Measurements from ENCODE around the gene S100A8. TPM values are rescaled to one million over a fixed set of nuclear protein-coding genes. Genes with fewer than 3 reads are reported as not detected.

The S100A8 gene
- total RNA-seq, 3 donors from 2014 or later = 3.4 to 90.6 (median 22.4) TPM

GRCh38 chr1:153364766-153365666 is 25.9 kb downstream of the S100A8 start:
- no peaks in the 10 kb centered on the region for H3K36me3 ChIP-seq (ENCODE audit: low read depth)
- H3K9me3 ChIP-seq = no peaks in the 10 kb centered on the region
- no peaks in the 10 kb centered on the region for H3K4me1 ChIP-seq (ENCODE audit: low read depth)
- no peak for DNase-seq
- ATAC-seq = no peak
- intact Hi-C loops (cut with DNase I, micrococcal nuclease) = no loop called here
- TF ChIP-seq CTCF (IDR thresholded peaks at IDR 0.05) = no peak
- H3K4me3 ChIP-seq = no peak overlapping the region

GRCh38 chr1:153364156-153364555 is 26.7 kb downstream of the S100A8 start:
- no peak for TF ChIP-seq CTCF (IDR thresholded peaks at IDR 0.05)
- no peaks in the 10 kb centered on the region for H3K9me3 ChIP-seq
- H3K4me3 ChIP-seq = no peak overlapping the region
- no peaks in the 10 kb centered on the region for H3K4me1 ChIP-seq (ENCODE audit: low read depth)
- no peak for DNase-seq
- H3K36me3 ChIP-seq (ENCODE audit: low read depth) = no peaks in the 10 kb centered on the region
- intact Hi-C loops (cut with DNase I, micrococcal nuclease) = no loop called here
- ATAC-seq = no peak

- no peaks in the 10 kb centered on the region for H3K36me3 ChIP-seq (ENCODE audit: low read depth)
- ATAC-seq (no peak), DNase-seq (no peak)
- H3K9me3 ChIP-seq = no peaks in the 10 kb centered on the region
- no peak for TF ChIP-seq CTCF (IDR thresholded peaks at IDR 0.05)
- intact Hi-C loops (cut with DNase I, micrococcal nuclease) = no loop called here
- no peak overlapping the region for H3K4me3 ChIP-seq
- no peaks in the 10 kb centered on the region for H3K4me1 ChIP-seq (ENCODE audit: low read depth)
Measured at GRCh38 chr1:153363641-153364040, 27.2 kb downstream of the S100A8 start.

DNA sequence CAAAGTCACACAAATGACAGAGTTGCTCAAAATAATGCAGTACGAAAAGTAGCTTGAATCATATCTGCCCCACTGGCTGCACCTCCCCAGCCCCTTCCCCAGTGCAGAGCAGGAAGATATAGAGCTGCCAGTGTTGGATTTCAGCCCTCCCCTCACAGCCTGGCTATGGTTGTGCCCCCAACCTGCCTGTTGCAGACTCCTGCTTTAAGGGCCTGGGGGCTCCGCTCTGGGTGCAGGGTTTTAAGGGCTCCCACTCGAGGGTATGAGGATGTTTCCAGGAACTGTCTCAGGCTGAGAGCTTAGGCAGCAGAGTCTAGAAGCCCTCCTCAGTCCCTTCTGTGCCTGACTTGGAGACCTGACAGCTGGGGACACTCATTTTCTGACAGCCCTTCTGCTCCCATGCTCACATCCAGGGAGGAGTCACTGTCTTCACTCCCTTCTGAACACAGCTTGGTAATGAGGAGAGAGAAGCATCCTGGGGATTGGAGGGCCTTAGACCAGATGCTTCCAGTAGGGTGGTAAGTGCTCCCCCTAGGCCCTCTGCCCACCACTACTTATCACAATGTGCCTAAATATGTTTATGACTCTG is 28.6 kb downstream of the S100A8 start:
- no peak for ATAC-seq
- no peaks in the 10 kb centered on the region for H3K9me3 ChIP-seq
- intact Hi-C loops (cut with DNase I, micrococcal nuclease) = no loop called here
- no peaks in the 10 kb centered on the region for H3K36me3 ChIP-seq (ENCODE audit: low read depth)
- no peak for DNase-seq
- no peaks in the 10 kb centered on the region for H3K4me1 ChIP-seq (ENCODE audit: low read depth)
- H3K4me3 ChIP-seq = no peak overlapping the region
- TF ChIP-seq CTCF (IDR thresholded peaks at IDR 0.05) = no peak

- ATAC-seq = no peak
- Histone ChIP-seq H3K4me3 (no peak overlapping the region), H3K4me1 (ENCODE audit: low read depth) (no peaks in the 10 kb centered on the region), H3K9me3 (no peaks in the 10 kb centered on the region), H3K36me3 (ENCODE audit: low read depth) (no peaks in the 10 kb centered on the region)
- TF ChIP-seq CTCF (IDR thresholded peaks at IDR 0.05) = no peak
- DNase-seq = no peak
- intact Hi-C loops (cut with DNase I, micrococcal nuclease) = no loop called here
Measured at GRCh38 chr1:153361480-153362109, 29.3 kb downstream of the S100A8 start.
